HG02938 (cell line): ENCODE measurements around the gene ESYT3.

Source experiments
- ATAC-seq: cut with Tn5 transposase; IDR thresholded peaks from one replicate; pipeline ENCODE4 v1.9.1; 2021; ENCODE audit warnings: mild to moderate bottlenecking, moderate library complexity; ENCODE audit not compliant: unreplicated experiment

ESYT3 gene

GRCh38 chr3:138459619-138460535 is 25.5 kb downstream of the ESYT3 start:
- no peak for ATAC-seq

DNA sequence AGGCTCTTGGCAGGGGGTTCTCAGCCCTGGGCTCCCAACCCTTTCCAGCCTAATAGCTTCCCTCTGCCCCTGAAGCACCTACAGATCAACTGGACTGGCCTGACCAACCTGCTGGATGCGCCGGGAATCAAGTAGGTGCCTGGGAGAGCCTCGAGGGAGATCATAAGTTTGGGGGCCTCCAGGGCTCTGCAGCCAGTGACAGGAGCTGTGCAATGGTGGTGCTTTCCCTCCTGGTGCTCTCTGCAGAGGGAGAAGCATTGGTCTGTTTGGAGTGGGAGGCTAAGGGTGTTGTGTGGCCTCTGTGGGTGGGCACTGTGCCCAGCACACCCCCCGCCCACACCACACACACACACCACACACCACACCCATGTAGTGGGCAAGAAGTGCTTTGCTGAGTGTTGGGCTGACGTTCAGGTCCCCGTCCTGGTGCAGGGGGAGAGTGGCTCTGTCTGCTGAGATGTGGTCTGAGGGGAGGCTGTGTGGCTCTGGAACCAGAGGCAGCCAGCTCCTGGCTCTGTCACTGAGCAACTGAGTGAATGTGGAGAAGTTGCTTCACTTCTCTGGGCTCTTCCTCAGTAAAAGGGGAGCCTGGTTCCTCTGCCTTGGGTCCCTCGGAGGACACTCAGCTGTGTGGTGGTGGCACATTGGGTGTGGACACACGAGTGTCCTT is 26.3 kb downstream of the ESYT3 start:
- no peak for ATAC-seq

DNA sequence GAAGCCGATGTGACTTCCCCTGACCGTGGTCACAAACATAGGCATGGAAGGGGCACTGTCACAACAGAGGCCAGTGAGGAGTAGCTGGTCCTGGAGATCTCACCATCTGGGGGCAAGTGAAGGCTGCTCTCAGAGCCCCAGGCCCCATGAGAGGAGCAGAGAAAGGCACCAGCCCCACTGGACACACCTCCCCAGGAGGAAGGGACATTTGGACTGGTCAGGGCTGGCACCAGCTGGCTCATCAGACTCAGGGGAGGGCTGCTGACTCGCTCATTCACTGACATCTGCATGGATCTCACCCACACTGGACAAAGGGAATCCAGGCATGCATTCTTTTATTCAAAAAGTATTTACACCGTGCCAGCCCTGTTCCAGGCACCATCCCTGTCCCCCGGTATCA is 26.8 kb downstream of the ESYT3 start:
- ATAC-seq = no peak

- ATAC-seq = no peak
Observed at GRCh38 chr3:138461896-138462295, 27.5 kb downstream of the ESYT3 start.

- no peak for ATAC-seq
Observed at GRCh38 chr3:138463724-138464490, 29.5 kb downstream of the ESYT3 start.

- no peak for ATAC-seq
Observed at GRCh38 chr3:138464491-138464860, 30.1 kb downstream of the ESYT3 start.

DNA sequence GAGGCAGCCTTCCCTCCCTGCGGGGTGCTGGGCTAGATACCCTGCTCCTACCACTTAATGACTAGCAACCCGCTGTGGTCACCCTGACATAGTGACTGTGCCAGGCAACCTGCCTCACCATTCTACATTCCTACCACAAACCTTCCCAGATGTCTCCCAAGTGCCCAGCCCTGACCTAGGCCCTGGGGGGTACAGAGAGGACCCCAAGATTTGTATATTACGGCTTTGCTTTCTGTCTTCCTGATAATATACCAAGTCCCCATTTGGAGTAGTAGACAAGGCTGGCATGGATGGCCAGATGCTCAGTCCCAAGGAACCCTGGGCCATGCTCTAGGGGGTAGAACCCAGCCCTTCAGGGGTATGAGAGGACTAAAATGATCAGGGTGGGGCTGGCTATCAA is 31.0 kb downstream of the ESYT3 start:
- ATAC-seq = no peak

- no peak for ATAC-seq
Observed at GRCh38 chr3:138465925-138466324, 31.5 kb downstream of the ESYT3 start.

DNA sequence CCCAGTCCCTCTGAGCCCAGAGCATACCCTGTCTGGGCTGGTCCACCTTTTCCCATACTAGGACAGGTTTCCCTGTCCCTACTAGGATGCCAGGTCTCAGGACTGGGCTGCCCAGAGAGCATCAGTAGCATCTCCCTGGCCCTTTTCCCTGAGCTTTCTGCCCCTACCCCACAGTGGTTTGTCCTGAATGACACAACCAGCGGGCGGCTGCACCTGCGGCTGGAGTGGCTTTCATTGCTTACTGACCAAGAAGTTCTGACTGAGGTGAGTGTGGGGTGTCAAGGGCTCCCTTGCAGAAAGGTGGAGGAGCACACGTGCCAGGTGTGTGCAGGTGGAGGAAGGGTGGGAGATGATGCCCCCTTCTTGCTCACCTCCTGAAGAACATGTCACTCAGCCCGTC is 33.5 kb downstream of the ESYT3 start:
- ATAC-seq = no peak

- no peak for ATAC-seq
Observed at GRCh38 chr3:138468451-138468850, 34.0 kb downstream of the ESYT3 start.

DNA sequence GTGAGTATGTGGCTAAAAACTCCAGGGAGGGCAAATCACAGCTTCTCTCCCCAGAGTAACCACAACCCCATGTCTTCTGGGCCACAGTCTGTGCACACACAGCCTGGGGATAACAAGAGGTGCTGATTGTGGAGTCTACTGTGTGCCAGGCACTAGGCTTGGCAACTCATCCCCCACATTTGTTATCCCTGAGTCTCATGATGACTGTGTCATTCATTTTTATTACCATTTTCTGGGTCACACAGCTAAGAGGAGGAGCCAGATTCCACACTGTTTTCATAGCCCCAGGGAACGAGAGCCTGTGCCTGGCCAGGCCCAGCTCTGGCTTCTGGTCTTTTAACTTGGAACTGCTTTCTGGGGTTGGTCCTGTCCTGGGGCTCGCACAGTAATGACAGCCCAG is 34.5 kb downstream of the ESYT3 start:
- ATAC-seq = no peak

DNA sequence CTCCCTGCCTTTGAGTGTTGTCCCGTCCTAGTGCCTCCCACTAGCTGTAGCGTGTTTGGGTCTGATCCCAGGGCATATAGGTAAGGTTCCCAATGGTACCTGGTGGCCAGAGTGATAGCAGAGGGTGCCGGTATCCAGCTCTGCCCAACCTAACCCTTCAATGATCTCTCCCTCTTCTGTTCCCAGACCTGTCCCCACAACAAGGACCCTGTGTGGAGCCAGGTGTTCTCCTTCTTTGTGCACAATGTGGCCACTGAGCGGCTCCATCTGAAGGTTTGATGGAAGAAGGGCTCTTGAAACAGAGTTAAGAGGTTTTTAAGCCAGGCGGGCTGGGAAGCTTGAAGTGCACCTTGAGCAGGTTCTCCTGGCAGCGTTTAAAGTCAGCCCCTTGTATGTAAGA is 35.5 kb downstream of the ESYT3 start:
- ATAC-seq = no peak

DNA sequence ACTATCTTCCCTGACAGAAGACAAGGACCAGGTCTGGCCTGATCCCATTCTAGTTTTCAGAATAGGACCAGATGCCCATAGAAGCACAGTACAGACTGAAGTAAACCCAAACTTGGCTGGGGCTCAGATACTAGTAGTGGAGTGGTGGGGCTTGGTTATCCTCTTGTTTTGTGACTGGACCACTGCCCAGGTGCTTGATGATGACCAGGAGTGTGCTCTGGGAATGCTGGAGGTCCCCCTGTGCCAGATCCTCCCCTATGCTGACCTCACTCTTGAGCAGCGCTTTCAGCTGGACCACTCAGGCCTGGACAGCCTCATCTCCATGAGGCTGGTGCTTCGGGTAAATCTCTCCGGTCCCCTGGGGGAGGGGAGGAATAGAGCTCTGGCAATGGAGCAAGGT is 36.3 kb downstream of the ESYT3 start:
- ATAC-seq = no peak

- no peak for ATAC-seq
Observed at GRCh38 chr3:138471481-138471880, 37.1 kb downstream of the ESYT3 start.

GRCh38 chr3:138472141-138472825 is 37.9 kb downstream of the ESYT3 start:
- no peak for ATAC-seq

- no peak for ATAC-seq
Observed at GRCh38 chr3:138473391-138473790, 39.0 kb downstream of the ESYT3 start.

GRCh38 chr3:138474163-138474562 is 39.7 kb downstream of the ESYT3 start:
- ATAC-seq = no peak

DNA sequence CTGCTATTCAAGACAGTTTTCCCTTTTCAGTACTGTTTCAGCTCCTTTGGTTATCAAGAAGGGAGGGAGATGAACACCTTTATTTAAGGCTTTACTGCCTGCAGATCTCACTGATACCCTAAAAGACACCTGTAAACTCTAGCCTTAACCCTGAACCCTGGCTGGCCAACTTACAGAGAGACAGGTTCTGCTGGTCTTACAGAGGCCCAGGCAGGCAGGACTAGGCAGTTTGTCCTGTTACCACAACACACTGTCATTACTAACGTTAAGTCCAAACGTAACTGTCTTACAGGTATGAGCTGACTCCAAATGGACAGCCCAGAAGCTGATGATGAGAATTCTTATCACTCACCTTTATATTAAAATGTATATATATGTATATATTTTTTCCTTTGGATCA is 42.1 kb downstream of the ESYT3 start:
- ATAC-seq = no peak

DNA sequence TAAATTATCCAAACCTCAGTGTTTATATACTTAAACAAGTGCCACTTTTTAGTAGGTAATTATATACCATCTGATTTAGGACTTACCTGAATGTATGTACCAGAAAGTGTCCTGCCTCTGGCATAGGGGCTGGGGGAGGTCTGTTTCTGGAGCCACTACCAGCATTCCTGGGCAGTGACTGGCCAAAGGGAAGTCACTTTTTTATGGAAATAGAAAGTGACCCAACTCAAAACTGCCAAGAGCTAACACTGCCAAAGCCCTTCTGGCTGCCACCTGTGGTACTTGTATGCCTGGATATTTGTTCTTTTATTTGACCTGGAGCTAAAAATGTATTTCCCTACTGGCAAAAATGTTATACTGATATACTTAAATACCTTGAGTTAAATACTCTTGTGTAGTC is 42.7 kb downstream of the ESYT3 start:
- no peak for ATAC-seq

GRCh38 chr3:138477801-138478200 is 43.4 kb downstream of the ESYT3 start:
- ATAC-seq = no peak

DNA sequence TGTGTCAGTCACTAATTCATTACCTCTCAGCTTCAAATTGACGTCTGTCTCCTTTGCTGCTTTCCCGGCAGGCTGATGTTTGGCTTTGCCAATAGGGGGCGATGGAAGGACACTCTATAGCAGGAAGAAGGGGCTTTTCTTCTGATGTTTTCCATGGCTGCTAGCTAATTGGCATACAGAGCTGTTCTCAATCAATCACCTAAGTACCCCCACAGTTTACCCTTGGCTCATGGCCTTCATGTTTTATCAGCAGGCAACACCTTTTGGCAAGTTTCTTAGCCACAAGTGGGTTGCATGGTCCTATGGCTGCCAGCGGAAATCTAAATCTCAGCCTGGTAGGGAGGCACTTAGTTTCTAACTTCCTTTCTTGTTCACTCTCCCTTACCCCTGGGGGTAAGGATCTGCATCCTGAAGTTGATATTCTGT is 45.0 kb downstream of the ESYT3 start:
- no peak for ATAC-seq
